Measurements from ENCODE around the gene FAM13A.
A peak's percentile ranks its signal among the peaks of the same experiment; 100 is the strongest.

Gene FAM13A

GRCh38 chr4:88745581-88746163 lies 311.3 kb downstream of the FAM13A start:
- DNase-seq (ENCODE audit: low spot score), result no peak

GRCh38 chr4:88745175-88745574 lies 311.8 kb downstream of the FAM13A start:
- no peak for DNase-seq (ENCODE audit: low spot score)

- no peak for DNase-seq (ENCODE audit: low spot score)
These were observed 312.4 kb downstream of the FAM13A start for GRCh38 chr4:88744609-88745008.

- DNase-seq (ENCODE audit: low spot score), result peak; percentile 78
These were observed 313.3 kb downstream of the FAM13A start for GRCh38 chr4:88743696-88744095.

- no peak for DNase-seq (ENCODE audit: low spot score)
These were observed 314.4 kb downstream of the FAM13A start for GRCh38 chr4:88742561-88742960.

DNA sequence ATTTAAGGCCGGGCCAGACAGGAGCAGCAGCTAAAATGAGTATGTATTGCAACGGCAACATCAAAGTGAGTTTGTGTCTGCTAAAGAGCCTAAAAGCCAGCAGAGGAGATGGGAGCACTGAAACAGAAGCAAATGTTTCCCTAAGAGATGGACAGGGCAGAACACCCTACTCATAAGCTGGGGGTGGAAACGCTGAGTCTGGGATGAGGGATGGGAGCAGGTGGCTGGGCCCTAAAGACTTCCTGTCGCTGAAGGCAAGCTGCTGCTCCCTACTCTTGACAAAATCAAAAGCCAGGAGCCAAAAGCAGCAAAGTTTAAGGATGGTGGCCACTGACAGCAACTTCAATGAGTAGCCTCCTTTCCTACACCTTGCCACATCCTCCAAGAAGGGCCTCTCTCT lies 318.8 kb downstream of the FAM13A start:
- no peak for DNase-seq (ENCODE audit: low spot score)

- DNase-seq (ENCODE audit: low spot score), result peak; percentile 91
These were observed 319.6 kb downstream of the FAM13A start for GRCh38 chr4:88737307-88737941.

DNA sequence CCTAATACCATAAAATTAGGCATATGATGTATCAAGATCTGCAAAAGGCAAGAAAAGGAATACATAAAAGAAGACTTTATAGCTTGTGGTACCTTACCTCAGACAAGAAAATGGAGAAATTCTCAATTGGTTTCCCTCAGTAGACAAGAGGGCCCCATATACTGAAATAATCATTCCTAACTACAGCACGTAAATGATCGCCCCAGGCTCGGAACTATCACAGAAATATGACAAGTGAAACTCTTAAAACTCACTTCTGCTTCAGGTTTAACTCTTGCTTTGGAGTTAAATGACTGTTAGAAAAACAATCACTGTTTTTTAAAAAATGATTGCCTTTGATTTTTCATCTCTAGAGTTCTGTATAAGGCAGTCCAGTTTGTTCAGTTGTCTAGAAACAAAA lies 320.7 kb downstream of the FAM13A start:
- DNase-seq (ENCODE audit: low spot score), result no peak

GRCh38 chr4:88735564-88735963 lies 321.4 kb downstream of the FAM13A start:
- DNase-seq (ENCODE audit: low spot score), result no peak

GRCh38 chr4:88734403-88734949 lies 322.5 kb downstream of the FAM13A start:
- DNase-seq (ENCODE audit: low spot score), result no peak

DNA sequence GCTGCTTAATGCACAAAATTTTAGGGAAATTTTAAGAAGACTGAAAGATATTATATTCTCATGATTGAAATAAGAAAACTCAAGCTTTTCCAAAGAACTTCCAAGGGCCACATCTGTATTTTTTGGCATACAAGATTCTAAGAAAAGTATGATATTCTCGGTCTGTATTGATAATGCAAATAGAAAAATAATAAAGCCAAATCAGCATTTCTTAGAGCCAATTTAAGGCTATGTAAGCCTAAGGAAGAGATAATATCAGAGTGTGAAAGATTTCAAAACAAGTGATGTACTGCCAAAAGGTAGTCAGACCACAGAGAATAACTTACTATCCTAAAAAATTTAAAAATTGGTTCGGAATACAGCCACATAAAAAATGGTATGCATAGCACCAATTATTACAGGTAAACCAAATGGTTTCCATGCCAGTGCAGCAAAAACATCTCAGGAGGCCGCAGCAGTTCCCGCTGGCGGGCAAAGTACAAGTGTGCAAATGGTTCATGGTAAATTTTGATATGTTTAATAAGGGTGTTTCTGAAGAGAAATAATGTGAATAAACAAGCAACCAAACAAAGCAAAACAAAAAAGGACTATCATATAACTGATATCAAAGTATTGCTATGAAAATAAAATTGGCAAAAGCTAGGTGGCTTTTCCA lies 324.1 kb downstream of the FAM13A start:
- DNase-seq (ENCODE audit: low spot score), result no peak

DNA sequence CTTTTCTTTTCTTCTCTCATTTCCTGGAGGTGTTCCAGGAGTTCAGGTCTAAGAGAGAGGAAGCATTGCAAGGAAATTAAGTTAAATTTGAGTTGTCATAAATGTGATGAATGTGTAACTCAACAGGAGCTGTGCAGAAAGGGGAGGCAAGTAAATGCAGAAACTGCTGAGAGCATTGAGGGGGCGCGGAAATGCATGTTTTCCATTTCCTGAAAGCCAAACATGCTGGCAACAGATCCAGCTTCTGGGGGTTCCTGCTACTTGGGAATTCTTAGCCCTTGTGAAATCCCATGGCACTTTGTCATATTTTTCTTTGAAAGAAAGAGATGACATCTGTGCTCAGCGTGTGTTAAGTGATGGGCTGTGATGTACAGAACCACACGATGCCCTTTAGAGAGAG lies 325.6 kb downstream of the FAM13A start:
- no peak for DNase-seq (ENCODE audit: low spot score)

- no peak for DNase-seq (ENCODE audit: low spot score)
These were observed 326.2 kb downstream of the FAM13A start for GRCh38 chr4:88730811-88731210.

GRCh38 chr4:88729146-88729760 lies 327.7 kb downstream of the FAM13A start:
- DNase-seq (ENCODE audit: low spot score), result no peak

GRCh38 chr4:88728146-88728545 lies 328.8 kb downstream of the FAM13A start:
- DNase-seq (ENCODE audit: low spot score), result no peak

DNA sequence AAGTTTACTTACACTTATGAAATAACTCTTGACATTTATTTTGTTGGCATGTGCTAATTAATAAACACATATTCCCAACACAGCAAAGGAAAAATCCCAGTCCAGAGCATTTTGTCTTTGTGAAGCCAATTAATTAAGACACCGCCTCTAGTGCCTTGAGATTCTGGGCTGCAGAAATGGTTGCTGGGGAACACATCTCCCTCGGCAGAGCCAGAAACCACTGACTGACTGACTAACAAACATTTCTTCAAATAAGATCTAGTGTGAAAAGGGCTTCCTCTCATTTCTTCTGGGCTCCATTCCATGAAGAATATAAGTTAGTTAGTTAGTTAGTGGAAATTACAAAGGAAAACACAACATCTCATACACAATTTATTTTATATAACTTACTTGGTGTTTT lies 331.0 kb downstream of the FAM13A start:
- no peak for DNase-seq (ENCODE audit: low spot score)

- DNase-seq (ENCODE audit: low spot score), result no peak
These were observed 331.8 kb downstream of the FAM13A start for GRCh38 chr4:88725143-88725542.

DNA sequence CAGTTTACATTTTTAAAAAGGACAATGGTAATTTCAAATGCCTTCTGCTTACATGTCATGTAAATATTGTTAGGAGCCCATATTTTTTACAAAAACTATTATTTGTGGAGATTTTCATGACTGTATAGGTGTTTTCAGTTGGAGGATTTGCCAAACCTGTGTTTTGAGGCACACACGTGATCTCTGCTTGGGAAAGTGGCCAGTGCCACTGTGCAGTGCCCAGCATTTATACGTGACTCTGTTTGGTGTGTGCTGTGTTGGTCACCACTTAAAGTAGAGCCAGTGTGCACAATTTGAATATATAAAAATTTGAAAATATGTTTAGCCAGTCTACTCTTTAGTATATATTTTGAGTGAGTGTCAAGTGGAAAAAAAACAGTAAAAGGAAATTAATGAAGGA lies 332.6 kb downstream of the FAM13A start:
- no peak for DNase-seq (ENCODE audit: low spot score)

DNA sequence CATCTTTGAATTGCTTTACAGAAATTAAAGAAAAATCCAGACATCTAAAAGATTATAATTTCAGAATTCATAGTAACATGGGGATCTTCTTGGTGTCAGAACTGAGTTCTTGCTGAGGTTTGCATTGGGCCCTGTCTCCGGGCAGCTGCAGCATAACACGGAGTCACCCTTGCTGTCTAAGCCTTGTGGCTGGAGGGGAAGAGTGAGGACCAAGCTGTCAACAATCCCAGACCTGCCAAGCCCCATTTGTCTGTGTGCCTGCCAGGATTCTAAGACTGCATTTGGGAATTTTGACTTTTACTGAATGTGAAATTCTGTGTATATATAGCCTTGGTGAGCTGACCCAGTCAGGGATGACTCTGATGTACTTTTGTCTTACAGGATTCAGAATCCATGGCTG lies 334.2 kb downstream of the FAM13A start:
- DNase-seq (ENCODE audit: low spot score), result no peak

DNA sequence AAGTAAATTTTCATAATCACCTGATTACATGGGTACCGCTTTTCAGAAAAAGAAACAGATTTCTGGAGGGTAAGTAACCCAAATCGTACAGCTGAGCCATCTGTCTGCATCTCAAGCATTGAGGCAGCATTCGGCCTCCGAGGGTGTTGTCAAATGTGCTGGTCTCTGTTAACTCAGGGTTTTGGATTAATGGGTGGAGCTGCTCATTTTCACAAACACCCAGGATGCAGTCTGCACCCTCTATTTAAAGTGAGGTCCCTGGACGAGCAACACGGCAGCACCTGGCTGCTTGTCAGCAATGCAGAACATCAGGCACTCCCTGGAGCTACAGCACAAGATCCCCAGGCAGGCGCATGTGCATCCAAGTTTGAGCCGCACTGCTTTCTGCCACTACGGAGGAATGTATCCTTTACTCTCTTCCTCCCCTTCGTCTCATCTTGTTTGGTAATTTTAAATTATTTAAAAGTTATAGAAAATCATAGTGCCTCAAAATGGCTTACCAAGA lies 334.7 kb downstream of the FAM13A start:
- DNase-seq (ENCODE audit: low spot score), result no peak

GRCh38 chr4:88720451-88721428 lies 336.2 kb downstream of the FAM13A start:
- no peak for DNase-seq (ENCODE audit: low spot score)

- DNase-seq (ENCODE audit: low spot score), result no peak
These were observed 337.6 kb downstream of the FAM13A start for GRCh38 chr4:88719381-88719780.

Data from kidney tubule cell (primary cell).